IMR-90 (cell line): Measurements from ENCODE around the gene B2M. TPM values are rescaled to one million over a fixed set of nuclear protein-coding genes. Genes with fewer than 3 reads are reported as not detected.

Experiments
- ATAC-seq: fragments of 200-7000 bp; cut with Tn5 transposase; 2 replicates; pipeline ENCODE4 v1.9.1; 2020; ENCODE audit warnings: low read depth, mild to moderate bottlenecking, moderate library complexity
- BruUV-seq: library from RNA; stranded (reverse); fragments of 400-500 nt; replicated peaks from 2 replicates; lab custom pipeline; 2021; lab: Mats Ljungman, UMichigan
- CTCF ChIA-PET: fragments of 300-600 bp; formaldehyde crosslinking; extraction: SDS; loops from one replicate; lab custom pipeline; 2021; ENCODE audit warnings: antibody characterized with exemption; lab: Yijun Ruan, JAX
- POLR2A ChIA-PET: fragments of 300-600 bp; sonication (Branson Sonifier 250); formaldehyde crosslinking; loops from one replicate; lab custom pipeline; 2022; ENCODE audit warnings: antibody characterized with exemption; ENCODE audit not compliant: unreplicated experiment; lab: Charles Lee
- DNase-seq: peaks from one replicate; pipeline ENCODE4 v3.0.0; 2013
- H2AFZ ChIP-seq: replicated peaks from 2 replicates; pipeline ENCODE3; 2013; ENCODE audit warnings: low read length, mild to moderate bottlenecking; ENCODE audit not compliant: poor library complexity
- H2AK5ac ChIP-seq: 2 replicates; pipeline ENCODE4 v1.6.1; 2013; ENCODE audit warnings: low read depth, low read length, inconsistent platforms
- H2AK9ac ChIP-seq: replicated peaks from 2 replicates; pipeline ENCODE3; 2013; ENCODE audit warnings: mild to moderate bottlenecking, low read depth, low read length, moderate library complexity; ENCODE audit not compliant: poor library complexity
- H2BK120ac ChIP-seq: 2 replicates; pipeline ENCODE4 v1.6.1; 2013; ENCODE audit warnings: low read depth, low read length, inconsistent platforms
- H2BK15ac ChIP-seq: 3 replicates; pipeline ENCODE4 v1.6.1; 2013; ENCODE audit warnings: low read depth, low read length, inconsistent platforms
- H2BK20ac ChIP-seq: 2 replicates; pipeline ENCODE4 v1.6.1; 2013; ENCODE audit warnings: low read depth, mild to moderate bottlenecking, inconsistent platforms, low read length, moderate library complexity
- H2BK5ac ChIP-seq: 2 replicates; pipeline ENCODE4 v1.6.1; 2013; ENCODE audit warnings: mild to moderate bottlenecking, low read depth, low read length, inconsistent platforms; ENCODE audit not compliant: poor library complexity, severe bottlenecking
- H3K14ac ChIP-seq: replicated peaks from 2 replicates; pipeline ENCODE4 v1.6.1; 2013; ENCODE audit warnings: low read depth, low read length, inconsistent platforms
- H3K18ac ChIP-seq: 2 replicates; pipeline ENCODE4 v1.6.1; 2013; ENCODE audit warnings: low read depth, low read length, control low read depth
- H3K23ac ChIP-seq: 2 replicates; pipeline ENCODE4 v1.6.1; 2013; ENCODE audit warnings: low read depth, low read length, inconsistent platforms
- H3K27ac ChIP-seq: 2 replicates; pipeline ENCODE4 v1.5.1; 2013; ENCODE audit warnings: mild to moderate bottlenecking, control low read depth, low read length; ENCODE audit not compliant: insufficient read depth
- H3K27me3 ChIP-seq: 2 replicates; pipeline ENCODE4 v1.6.1; 2013; ENCODE audit warnings: low read length; ENCODE audit not compliant: control insufficient read depth, insufficient read depth
- H3K36me3 ChIP-seq: 2 replicates; pipeline ENCODE4 v1.6.1; 2013; ENCODE audit warnings: low read length, mixed read lengths; ENCODE audit not compliant: control insufficient read depth, insufficient read depth
- H3K4ac ChIP-seq: 2 replicates; pipeline ENCODE4 v1.6.1; 2013; ENCODE audit warnings: low read depth, low read length, inconsistent platforms
- H3K4me1 ChIP-seq: 2 replicates; pipeline ENCODE4 v1.6.1; 2013; ENCODE audit warnings: low read length, mixed read lengths; ENCODE audit not compliant: control insufficient read depth, insufficient read depth
- H3K4me2 ChIP-seq: 2 replicates; pipeline ENCODE4 v1.6.1; 2013; ENCODE audit warnings: low read depth, mild to moderate bottlenecking, control low read depth, low read length, moderate library complexity
- H3K4me3 ChIP-seq: 2 replicates; pipeline ENCODE4 v1.5.1; 2013; ENCODE audit warnings: low read depth, mild to moderate bottlenecking, control low read depth, low read length, moderate library complexity; ENCODE audit not compliant: insufficient read depth
- H3K56ac ChIP-seq: 2 replicates; pipeline ENCODE4 v1.6.1; 2013; ENCODE audit warnings: low read length, inconsistent platforms; ENCODE audit not compliant: insufficient read depth; ENCODE audit errors: extremely low read depth
- H3K79me1 ChIP-seq, 2 experiments: 2 replicates each; pipeline ENCODE4 v1.6.1; 2013; ENCODE audit warnings: low read length in 2 of 2, inconsistent platforms in 1 of 2, low read depth in 1 of 2
- H3K9ac ChIP-seq: 2 replicates; pipeline ENCODE4 v1.6.1; 2013; ENCODE audit warnings: low read depth, low read length, control low read depth
- H3K9me1 ChIP-seq: 2 replicates; pipeline ENCODE4 v1.6.1; 2013; ENCODE audit warnings: low read length, inconsistent platforms; ENCODE audit not compliant: insufficient read depth
- H3K9me3 ChIP-seq: 2 replicates; pipeline ENCODE4 v1.6.1; 2013; ENCODE audit warnings: low read length; ENCODE audit not compliant: control insufficient read depth, insufficient read depth
- H4K20me1 ChIP-seq: 2 replicates; pipeline ENCODE4 v1.6.1; 2013; ENCODE audit warnings: low read length, inconsistent platforms; ENCODE audit not compliant: insufficient read depth
- H4K5ac ChIP-seq: 2 replicates; pipeline ENCODE4 v1.6.1; 2013; ENCODE audit warnings: mild to moderate bottlenecking, low read depth, low read length, control low read depth
- H4K8ac ChIP-seq, 2 experiments: 2 replicates each; pipeline ENCODE4 v1.6.1; 2013; ENCODE audit warnings: low read depth in 2 of 2, low read length in 2 of 2, control low read depth in 1 of 2, inconsistent platforms in 1 of 2
- H4K91ac ChIP-seq: 2 replicates; pipeline ENCODE4 v1.6.1; 2013; ENCODE audit warnings: low read depth, low read length, inconsistent platforms; ENCODE audit not compliant: insufficient read depth
- BHLHE40 ChIP-seq: fragments of 150-350 bp; IDR thresholded peaks from 2 replicates; pipeline ENCODE4 v1.6.1; 2016; ENCODE audit warnings: mild to moderate bottlenecking, low read depth, low read length
- CEBPB ChIP-seq: IDR thresholded peaks from 2 replicates; pipeline ENCODE4 v1.6.1; 2012; ENCODE audit warnings: low read depth, low read length, improper control_type of control experiment
- FOS ChIP-seq: fragments of 150-350 bp; IDR thresholded peaks from 2 replicates; pipeline ENCODE4 v1.6.1; 2016; ENCODE audit warnings: low read depth, low read length
- MAFK ChIP-seq: IDR thresholded peaks from 2 replicates; pipeline ENCODE4 v1.6.1; 2012; ENCODE audit warnings: low read depth, low read length, improper control_type of control experiment
- MAZ ChIP-seq: IDR thresholded peaks from 2 replicates; pipeline ENCODE4 v1.6.1; 2012; ENCODE audit warnings: low read depth, mild to moderate bottlenecking, low read length, improper control_type of control experiment, moderate library complexity, borderline replicate concordance
- MXI1 ChIP-seq: IDR thresholded peaks from 2 replicates; pipeline ENCODE4 v1.6.1; 2012; ENCODE audit warnings: low read depth, mild to moderate bottlenecking, low read length, moderate library complexity, borderline replicate concordance
- NFE2L2 ChIP-seq: fragments of 150-350 bp; IDR thresholded peaks from 2 replicates; pipeline ENCODE4 v1.6.1; 2016; ENCODE audit warnings: low read depth, mild to moderate bottlenecking, low read length
- POLR2A ChIP-seq: IDR thresholded peaks from 2 replicates; pipeline ENCODE4 v1.6.1; 2012; ENCODE audit warnings: mild to moderate bottlenecking, low read depth, low read length
- RAD21 ChIP-seq: IDR thresholded peaks from 2 replicates; pipeline ENCODE4 v1.6.1; 2012; ENCODE audit warnings: low read length, improper control_type of control experiment
- RCOR1 ChIP-seq: IDR thresholded peaks from 2 replicates; pipeline ENCODE4 v1.6.1; 2012; ENCODE audit warnings: mild to moderate bottlenecking, low read length, improper control_type of control experiment; ENCODE audit not compliant: insufficient replicate concordance
- RFX5 ChIP-seq: IDR thresholded peaks from 2 replicates; pipeline ENCODE4 v1.8.0; 2012; ENCODE audit warnings: low read depth, mild to moderate bottlenecking, low read length, moderate library complexity
- SMC3 ChIP-seq: fragments of 150-350 bp; IDR thresholded peaks from 2 replicates; pipeline ENCODE4 v1.6.1; 2016; ENCODE audit warnings: low read depth, mild to moderate bottlenecking, antibody characterized with exemption, low read length, moderate library complexity
- WGBS, 2 experiments: methylation state at CpG; one replicate each; pipeline versions ENCODE4 v1.1.5 to v1.1.7; 2013; ENCODE audit warnings: missing lambda C conversion rate in 2 of 2; ENCODE audit not compliant: insufficient read length in 1 of 2; ENCODE audit errors: extremely low coverage in 2 of 2; 5-methylcytosine and 5-hydroxymethylcytosine counted together
- dilution Hi-C: fragments of 300-500 bp; cut with HindIII; formaldehyde crosslinking; loops from one replicate; pipeline ENCODE4 v1.14.3; 2018; ENCODE audit warnings: low sequenced_read_pairs; ENCODE audit not compliant: unreplicated experiment
- in situ Hi-C: fragments of 300-500 bp; cut with MboI; formaldehyde crosslinking; loops from 3 replicates; pipeline ENCODE4 v1.14.3; 2019; ENCODE audit warnings: low sequenced_read_pairs, inconsistent platforms, mixed read lengths
- intact Hi-C: fragments of 100-400 bp; cut with micrococcal nuclease; formaldehyde crosslinking; loops from 2 replicates; pipeline ENCODE4 v1.10.0; 2022
- polyA plus RNA-seq, 3 experiments: library from polyadenylated mRNA; depleted of rRNA; stranded (reverse); fragments of >200 nt; gene quantifications; 2 replicates each; pipeline ENCODE4 v1.2.3, GENCODE V29; 2012; ENCODE audit warnings: low replicate concordance in 1 of 3
- total RNA-seq: library from RNA; depleted of rRNA; stranded (reverse); fragments of >200 nt; gene quantifications from 2 replicates; pipeline ENCODE4 v1.2.3, GENCODE V29; 2012
- TF ChIP-seq, protein P1 (sequence below): fragments of 150-350 bp; IDR thresholded peaks from 2 replicates; pipeline ENCODE4 v1.6.1; 2016; ENCODE audit warnings: low read depth, mild to moderate bottlenecking, low read length, moderate library complexity, borderline replicate concordance
- TF ChIP-seq, protein P2 (sequence below): fragments of 150-350 bp; IDR thresholded peaks from 2 replicates; pipeline ENCODE4 v1.6.1; 2017; ENCODE audit warnings: mild to moderate bottlenecking, antibody characterized with exemption, low read length, low read depth

The B2M gene
- total and polyA plus RNA-seq, 2 of the 4 experiments (the other 2 are of a cell fraction), result 895 to 3,394 TPM

DNA sequence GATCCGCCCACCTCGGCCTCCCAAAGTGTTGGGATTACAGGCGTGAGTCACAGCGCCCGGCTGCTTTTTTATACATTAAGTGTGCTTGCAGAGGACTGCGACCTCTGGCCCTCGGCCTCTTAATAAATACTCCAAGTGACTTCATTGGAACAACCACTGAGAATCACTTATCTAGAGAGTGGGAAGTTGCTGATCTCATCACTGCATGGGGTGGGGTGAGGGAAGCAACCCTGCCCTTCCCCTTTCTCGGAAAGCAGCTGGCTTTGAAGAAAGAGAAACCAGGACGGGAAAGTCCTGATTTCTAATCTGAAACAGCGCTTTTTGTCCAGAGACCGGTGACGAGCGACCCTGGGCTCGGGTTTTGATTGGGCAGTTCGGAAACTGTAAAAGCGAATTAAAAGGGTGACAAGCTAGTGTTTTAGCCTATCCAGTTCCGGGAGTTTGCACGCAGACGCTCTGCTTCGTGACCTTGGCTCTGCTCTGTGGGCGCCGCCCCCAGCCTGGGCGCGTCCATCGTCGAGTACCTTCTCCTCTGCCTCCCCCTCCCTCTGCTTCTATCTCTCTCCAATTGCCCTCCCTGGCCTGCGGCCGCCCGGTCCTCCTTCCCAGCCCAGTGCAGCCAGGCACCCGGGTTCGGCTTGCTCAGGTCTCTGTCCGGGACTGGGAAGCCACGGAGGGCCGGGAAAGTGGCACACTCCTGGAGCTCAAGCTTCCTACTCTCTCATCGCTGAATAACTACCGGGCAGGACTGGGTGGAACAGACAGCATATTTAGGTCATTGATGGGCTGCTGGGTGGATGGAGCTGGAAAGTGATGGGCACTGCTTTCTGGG, 17.5 kb downstream of the B2M start:
- H2AK9ac ChIP-seq, result peak overlapping the region; percentile 94
- H2BK20ac ChIP-seq, result peak overlapping the region; percentile 9
- in situ Hi-C loops, result no loop called here
- peak overlapping the region; percentile 93 for H2AFZ ChIP-seq
- H3K23ac ChIP-seq, result peak overlapping the region; percentile 95
- peak overlapping the region; percentile 25 for H3K18ac ChIP-seq
- H4K8ac ChIP-seq, result peak overlapping the region; percentile 68 to 80
- no TSS peak for BruUV-seq
- intact Hi-C loops, result loop anchor here (1.0 kb wide), 2 partner anchors 17 to 65 kb away; partner anchors contain the start of genes B2M, PATL2 and SPG11
- no peaks in the 10 kb centered on the region for H3K9me3 ChIP-seq
- H3K9me1 ChIP-seq, result peaks cover 9% of the 10 kb centered on the region
- peak overlapping the region; percentile 74 for H3K9ac ChIP-seq
- peak overlapping the region; percentile 83 for H3K27ac ChIP-seq
- DNase-seq (peak; percentile 99), ATAC-seq (peak; percentile 93)
- H4K5ac ChIP-seq, result peak overlapping the region; percentile 31
- H4K20me1 ChIP-seq, result no peaks in the 10 kb centered on the region
- H3K56ac ChIP-seq, result peak overlapping the region; percentile 92
- peaks cover 3% of the 10 kb centered on the region; the same call in 1 of the 2 replicates for H3K36me3 ChIP-seq
- peaks cover 0 to 32% of the 10 kb centered on the region in 2 experiments; a peak in 2 of 4 replicates for H3K79me1 ChIP-seq
- peak overlapping the region; percentile 80 for H4K91ac ChIP-seq
- CTCF ChIA-PET, result interaction anchor here (0.6 to 1.5 kb wide), 4 partner anchors 10 to 520 kb away, joined by 3 to 7 read pairs (median 4); partner anchors contain the start of gene SPG11
- peak overlapping the region; percentile 90 for H3K14ac ChIP-seq
- peak overlapping the region; percentile 59 for H2AK5ac ChIP-seq
- peak overlapping the region; percentile 60; the same call in 2 of the 3 replicates for H2BK15ac ChIP-seq
- WGBS, 2 experiments, result 0% methylated on average over 6 of the region's 36 CpGs; no CpG with 5 or more reads in 1 of the 2 experiments
- dilution Hi-C loops, result no loop called here
- H3K4ac ChIP-seq, result peak overlapping the region; percentile 92
- peak overlapping the region; percentile 75 for H3K4me2 ChIP-seq
- H3K4me3 ChIP-seq, result peak overlapping the region; percentile 56
- peak overlapping the region; percentile 85 for H2BK120ac ChIP-seq
- peak overlapping the region; percentile 71 for H2BK5ac ChIP-seq
- H3K27me3 ChIP-seq, result no peaks in the 10 kb centered on the region
- peaks cover 2% of the 10 kb centered on the region; the same call in 1 of the 2 replicates for H3K4me1 ChIP-seq
- POLR2A ChIA-PET, result no interaction called here
- TF ChIP-seq RFX5 (peak; percentile 100), POLR2A (peak; percentile 58), MXI1 (0 out of 2 replicates have a peak, but pooled peaks have one; percentile 1), RAD21 (no peak), CEBPB (0 out of 2 replicates have a peak, but pooled peaks have one; percentile 0), SMC3 (no peak), RCOR1 (no peak), MAFK (peak; percentile 74), MAZ (peak; percentile 58; the same call in 1 of the 2 replicates), FOS (peak; percentile 70), NFE2L2 (peak; percentile 67; the same call in 1 of the 2 replicates), BHLHE40 (no peak; the same call in 1 of the 2 replicates)
- TF ChIP-seq, protein P1, sequence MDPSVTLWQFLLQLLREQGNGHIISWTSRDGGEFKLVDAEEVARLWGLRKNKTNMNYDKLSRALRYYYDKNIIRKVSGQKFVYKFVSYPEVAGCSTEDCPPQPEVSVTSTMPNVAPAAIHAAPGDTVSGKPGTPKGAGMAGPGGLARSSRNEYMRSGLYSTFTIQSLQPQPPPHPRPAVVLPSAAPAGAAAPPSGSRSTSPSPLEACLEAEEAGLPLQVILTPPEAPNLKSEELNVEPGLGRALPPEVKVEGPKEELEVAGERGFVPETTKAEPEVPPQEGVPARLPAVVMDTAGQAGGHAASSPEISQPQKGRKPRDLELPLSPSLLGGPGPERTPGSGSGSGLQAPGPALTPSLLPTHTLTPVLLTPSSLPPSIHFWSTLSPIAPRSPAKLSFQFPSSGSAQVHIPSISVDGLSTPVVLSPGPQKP, result no peak
- TF ChIP-seq, protein P2, sequence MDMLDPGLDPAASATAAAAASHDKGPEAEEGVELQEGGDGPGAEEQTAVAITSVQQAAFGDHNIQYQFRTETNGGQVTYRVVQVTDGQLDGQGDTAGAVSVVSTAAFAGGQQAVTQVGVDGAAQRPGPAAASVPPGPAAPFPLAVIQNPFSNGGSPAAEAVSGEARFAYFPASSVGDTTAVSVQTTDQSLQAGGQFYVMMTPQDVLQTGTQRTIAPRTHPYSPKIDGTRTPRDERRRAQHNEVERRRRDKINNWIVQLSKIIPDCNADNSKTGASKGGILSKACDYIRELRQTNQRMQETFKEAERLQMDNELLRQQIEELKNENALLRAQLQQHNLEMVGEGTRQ, result peak; percentile 57; the same call in 1 of the 2 replicates
